NB4 (cell line): ENCODE measurements around the gene DPYSL4.

Experiments
- CTCF ChIP-seq: IDR thresholded peaks from one replicate; pipeline ENCODE4 v1.5.1; 2012; ENCODE audit warnings: low read depth, low read length
- MAX ChIP-seq: IDR thresholded peaks from 2 replicates; pipeline ENCODE4 v1.6.1; 2011; ENCODE audit warnings: low read depth, low read length

- no peak for TF ChIP-seq MAX
- no peak for TF ChIP-seq CTCF
Measured at GRCh38 chr10:132204781-132205473, 18.2 kb downstream of the DPYSL4 start.
